Gastroesophageal sphincter (tissue), 4 donors: ENCODE measurements around the gene SP8. TPM values are rescaled to one million over a fixed set of nuclear protein-coding genes. Genes with fewer than 3 reads are reported as not detected.

ENCODE experiments used
- ATAC-seq: fragments of 150-250 bp; one replicate; pipeline ENCODE4 v1.9.1; 2016; ENCODE audit warnings: mild to moderate bottlenecking, moderate library complexity
- H3K27ac ChIP-seq, 4 donors: fragments of 200-600 bp; sonication (generic) in 3 of 4; 1 replicate in 3 of 4; 2 replicates in 1 of 4; pipeline ENCODE4 v1.5.1; 2016 to 2019
- H3K27me3 ChIP-seq: fragments of 200-600 bp; sonication (generic); one replicate; pipeline ENCODE4 v1.5.1; 2019
- H3K36me3 ChIP-seq, 2 donors: fragments of 200-600 bp; sonication (generic); one replicate each; pipeline ENCODE4 v1.5.1; 2019; ENCODE audit warnings: control low read depth in 1 of 2
- H3K4me1 ChIP-seq, 3 donors: fragments of 200-600 bp; sonication (generic); 1 replicate in 2 of 3; 2 replicates in 1 of 3; pipeline ENCODE4 v1.5.1; 2016 to 2019; ENCODE audit warnings: control low read depth in 2 of 3
- H3K4me3 ChIP-seq, 2 donors: fragments of 200-600 bp; sonication (generic); one replicate each; pipeline ENCODE4 v1.5.1; 2019; ENCODE audit warnings: mild to moderate bottlenecking in 1 of 2, moderate library complexity in 1 of 2
- H3K9me3 ChIP-seq, 3 donors: fragments of 200-600 bp; sonication (generic); one replicate each; pipeline ENCODE4 v1.5.1; 2017 to 2019; ENCODE audit warnings: control low read depth in 2 of 3
- CTCF ChIP-seq, 4 experiments: fragments of 200-600 bp in 2 of 4; fragments of 450-650 bp in 2 of 4; sonication (generic) in 1 of 4; IDR thresholded peaks; one replicate each; pipeline ENCODE4 v1.5.1; 2017 to 2019; ENCODE audit warnings: antibody characterized with exemption in 4 of 4, mild to moderate bottlenecking in 2 of 4, moderate library complexity in 2 of 4
- EP300 ChIP-seq: sonication (generic); formaldehyde crosslinking; IDR thresholded peaks from one replicate; pipeline ENCODE4 v1.6.1; 2017; ENCODE audit warnings: antibody characterized with exemption, mild to moderate bottlenecking
- POLR2A ChIP-seq, 2 donors: fragments of 450-650 bp; IDR thresholded peaks; one replicate each; pipeline ENCODE4 v1.6.1; 2017; ENCODE audit warnings: antibody characterized with exemption in 2 of 2, mild to moderate bottlenecking in 2 of 2, moderate library complexity in 1 of 2
- POLR2AphosphoS5 ChIP-seq: sonication (generic); formaldehyde crosslinking; IDR thresholded peaks from one replicate; pipeline ENCODE4 v1.6.1; 2017; ENCODE audit warnings: antibody characterized with exemption
- WGBS, 2 donors: methylation state at CpG; one replicate each; pipeline ENCODE4 v1.1.5; 2018; ENCODE audit warnings: low coverage in 1 of 2; 5-methylcytosine and 5-hydroxymethylcytosine counted together
- total RNA-seq, 4 donors: library from RNA; depleted of rRNA; stranded (reverse); fragments of >200 nt; gene quantifications; one replicate each; pipeline ENCODE4 v1.1.0, GENCODE V29; 2016

Gene SP8
- total RNA-seq, 4 donors from 2014 or later = not detected

GRCh38 chr7:20745702-20746101 is 41.0 kb downstream of the SP8 start:
- H3K27me3 ChIP-seq = no peaks in the 10 kb centered on the region
- H3K9me3 ChIP-seq = no peaks in the 10 kb centered on the region
- no peak overlapping the region for H3K27ac ChIP-seq
- no peaks in the 10 kb centered on the region for H3K4me1 ChIP-seq
- TF ChIP-seq POLR2AphosphoS5 (no peak), EP300 (no peak), POLR2A (IDR thresholded peaks at IDR 0.05) (no peak), CTCF (IDR thresholded peaks at IDR 0.05) (no peak)
- 61 to 67% methylated on average over 6 to 7 of the region's 7 CpGs for WGBS, 2 donors
- no peak overlapping the region for H3K4me3 ChIP-seq
- H3K36me3 ChIP-seq = no peaks in the 10 kb centered on the region
- no peak for ATAC-seq

- TF ChIP-seq EP300 (no peak), POLR2A (IDR thresholded peaks at IDR 0.05) (no peak), POLR2AphosphoS5 (no peak), CTCF (IDR thresholded peaks at IDR 0.05) (no peak)
- H3K27ac ChIP-seq = no peak overlapping the region
- no peaks in the 10 kb centered on the region for H3K27me3 ChIP-seq
- ATAC-seq = no peak
- H3K4me1 ChIP-seq = no peaks in the 10 kb centered on the region
- no peaks in the 10 kb centered on the region for H3K36me3 ChIP-seq
- H3K9me3 ChIP-seq = no peaks in the 10 kb centered on the region
- WGBS, 2 donors = 13 to 25% methylated on average over 6 to 7 of the region's 7 CpGs
- no peak overlapping the region for H3K4me3 ChIP-seq
Observed at GRCh38 chr7:20744954-20745446, 41.7 kb downstream of the SP8 start.

- no peak for TF ChIP-seq POLR2AphosphoS5
- TF ChIP-seq POLR2A (IDR thresholded peaks at IDR 0.05) = no peak
- TF ChIP-seq EP300 = no peak
- no peak for TF ChIP-seq CTCF (IDR thresholded peaks at IDR 0.05)
- Histone ChIP-seq H3K27ac (no peak overlapping the region), H3K36me3 (no peaks in the 10 kb centered on the region), H3K27me3 (no peaks in the 10 kb centered on the region), H3K4me1 (no peaks in the 10 kb centered on the region), H3K4me3 (no peak overlapping the region), H3K9me3 (no peaks in the 10 kb centered on the region)
- WGBS, 2 donors = 85% methylated on average over 4 of the region's 5 CpGs; no CpG with 5 or more reads in 1 of the 2 donors
- no peak for ATAC-seq
Observed at GRCh38 chr7:20742913-20743312, 43.8 kb downstream of the SP8 start.

GRCh38 chr7:20741801-20742200 is 44.9 kb downstream of the SP8 start:
- no peak overlapping the region for H3K4me3 ChIP-seq
- H3K36me3 ChIP-seq = no peaks in the 10 kb centered on the region
- no peak overlapping the region for H3K27ac ChIP-seq
- no peak for ATAC-seq
- WGBS, 2 donors = 73% methylated on average over 2 of the region's 2 CpGs; no CpG with 5 or more reads in 1 of the 2 donors
- no peaks in the 10 kb centered on the region for H3K4me1 ChIP-seq
- no peaks in the 10 kb centered on the region for H3K27me3 ChIP-seq
- no peaks in the 10 kb centered on the region for H3K9me3 ChIP-seq
- TF ChIP-seq POLR2AphosphoS5 (no peak), EP300 (no peak), POLR2A (IDR thresholded peaks at IDR 0.05) (no peak), CTCF (IDR thresholded peaks at IDR 0.05) (no peak)
